CD4-positive, CD25-positive, alpha-beta regulatory T cell (primary cell): ENCODE measurements around the gene SLC25A19. TPM values are rescaled to one million over a fixed set of nuclear protein-coding genes. Genes with fewer than 3 reads are reported as not detected.

Experiments used
- ATAC-seq, 2 donors: fragments of 150-1000 bp; cut with Tn5 transposase; one replicate each; pipeline ENCODE4 v1.10.0; 2021; ENCODE audit warnings: low read depth in 2 of 2, moderate number of reproducible peaks in 2 of 2, moderate library complexity in 1 of 2
- DNase-seq, 3 donors: peaks; one replicate each; pipeline versions ENCODE4 v3.0.0 to v3.0.0-alpha.2; 2012 to 2022; ENCODE audit warnings: mixed read lengths in 1 of 3
- H3K27ac ChIP-seq: one replicate; pipeline ENCODE4 v1.7.0; 2013; ENCODE audit warnings: mild to moderate bottlenecking, low read length; ENCODE audit not compliant: insufficient read depth, poor library complexity, severe bottlenecking
- H3K27me3 ChIP-seq: one replicate; pipeline ENCODE4 v1.7.0; 2013; ENCODE audit warnings: low read length; ENCODE audit not compliant: control insufficient read depth, insufficient read depth
- H3K36me3 ChIP-seq: one replicate; pipeline ENCODE4 v1.7.0; 2013; ENCODE audit warnings: mild to moderate bottlenecking, low read length, moderate library complexity; ENCODE audit not compliant: control insufficient read depth, insufficient read depth
- H3K4me1 ChIP-seq: 2 replicates; pipeline ENCODE4 v1.7.0; 2013; ENCODE audit warnings: mild to moderate bottlenecking, low read length; ENCODE audit not compliant: insufficient read depth, control insufficient read depth, poor library complexity, severe bottlenecking
- H3K4me3 ChIP-seq: one replicate; pipeline ENCODE4 v1.7.0; 2013; ENCODE audit warnings: low read depth, mild to moderate bottlenecking, low read length, moderate library complexity
- H3K9me3 ChIP-seq, 2 experiments: 1 replicate in 1 of 2; 2 replicates in 1 of 2; pipeline ENCODE4 v1.7.0; 2013; ENCODE audit warnings: low read length in 2 of 2, mild to moderate bottlenecking in 1 of 2, moderate library complexity in 1 of 2; ENCODE audit not compliant: control insufficient read depth in 2 of 2
- H3K27ac Mint-ChIP-seq, 3 donors: one replicate each; pipeline ENCODE4 v1.8.0; 2020 to 2022; ENCODE audit warnings: mild to moderate bottlenecking in 3 of 3, mixed read lengths in 3 of 3, moderate library complexity in 2 of 3
- H3K27me3 Mint-ChIP-seq: one replicate; pipeline ENCODE4 v1.8.0; 2022; ENCODE audit warnings: mild to moderate bottlenecking, mixed read lengths
- H3K36me3 Mint-ChIP-seq: one replicate; pipeline ENCODE4 v1.8.0; 2020; ENCODE audit warnings: mixed read lengths
- H3K4me1 Mint-ChIP-seq, 4 donors: one replicate each; pipeline ENCODE4 v1.8.0; 2020 to 2022; ENCODE audit warnings: mixed read lengths in 4 of 4, mild to moderate bottlenecking in 1 of 4
- H3K4me3 Mint-ChIP-seq, 4 donors: one replicate each; pipeline ENCODE4 v1.8.0; 2020 to 2022; ENCODE audit warnings: mild to moderate bottlenecking in 4 of 4, mixed read lengths in 4 of 4, moderate library complexity in 3 of 4
- H3K9me3 Mint-ChIP-seq, 7 donors: one replicate each; pipeline ENCODE4 v1.8.0; 2020 to 2022; ENCODE audit warnings: mixed read lengths in 7 of 7, mild to moderate bottlenecking in 3 of 7, moderate library complexity in 2 of 7
- polyA plus RNA-seq, 4 donors: library from polyadenylated mRNA; unstranded; fragments of 300-500 nt; fragmentation: Illumina TruSeq; gene quantifications; one replicate each; pipeline ENCODE4 v1.2.3, GENCODE V29; 2021
- total RNA-seq: library from RNA; stranded (reverse); gene quantifications from one replicate; pipeline ENCODE4 v1.2.3, GENCODE V29; 2022

Gene SLC25A19
- total RNA-seq: 24.9 TPM
- polyA plus RNA-seq: 10 to 100 TPM; 15.1 to 21.9 (median 19.0) TPM

DNA sequence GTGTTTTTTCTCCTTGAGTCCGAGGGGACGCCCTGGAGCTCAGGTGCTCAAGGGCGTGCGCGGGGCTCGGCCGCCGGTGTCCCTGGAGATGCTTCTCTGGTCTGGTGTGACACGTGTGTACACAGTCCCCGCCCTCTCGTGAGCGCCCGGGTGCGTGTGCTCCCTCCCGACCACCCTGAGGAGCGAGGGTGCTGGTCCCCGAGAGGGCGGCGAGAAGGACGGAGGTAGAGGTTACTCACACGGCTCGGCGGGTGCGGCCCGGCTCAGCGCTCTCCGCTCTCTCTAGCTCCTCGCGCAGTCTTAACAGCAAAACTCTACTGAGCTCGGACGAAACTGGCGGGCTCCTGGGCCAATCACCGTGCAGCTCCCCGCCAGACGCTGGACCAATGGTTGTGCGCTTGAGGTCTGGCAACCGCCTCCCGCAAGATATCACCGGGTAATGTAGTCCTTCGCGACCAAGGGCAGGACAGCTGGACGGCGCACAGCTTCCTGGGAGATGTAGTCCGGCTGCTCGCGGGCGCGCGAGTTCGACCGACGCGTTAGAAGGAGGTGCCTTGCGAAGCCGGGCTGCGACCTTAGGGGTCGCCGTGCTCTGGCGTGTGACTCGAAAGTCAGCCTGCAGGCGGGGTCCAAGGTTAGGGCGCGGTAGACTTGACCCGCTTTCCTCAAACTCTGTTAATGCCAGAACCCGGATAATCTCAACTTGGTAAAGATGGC lies at the start of gene SLC25A19:
TSS of gene SLC25A19 (minus strand) at position 319 of the 717 bp plus-strand sequence. CDS start 2,669 bp downstream, outside the sequence.
- ATAC-seq (peak; percentile 92 to 96), DNase-seq (peak; percentile 96 to 100 (median 97))
- no peaks in the 10 kb centered on the region for H3K36me3 Mint-ChIP-seq
- Histone ChIP-seq H3K27ac (peak within 1 kb of the TSS; percentile 99), H3K4me1 (peaks cover 15% of the 10 kb centered on the region), H3K27me3 (no peaks in the 10 kb centered on the region), H3K9me3 (no peaks in the 10 kb centered on the region), H3K4me3 (peak within 1 kb of the TSS; percentile 89), H3K36me3 (peaks cover 14% of the 10 kb centered on the region)
- H3K27ac Mint-ChIP-seq: peak within 1 kb of the TSS; percentile 99 to 100 (median 99)
- peak within 1 kb of the TSS; percentile 95 to 100 (median 100) for H3K4me3 Mint-ChIP-seq
- H3K9me3 Mint-ChIP-seq: no peaks in the 10 kb centered on the region
- H3K27me3 Mint-ChIP-seq: no peaks in the 10 kb centered on the region
- peaks cover 4 to 21% (median 12%) of the 10 kb centered on the region in 4 donors for H3K4me1 Mint-ChIP-seq

DNA sequence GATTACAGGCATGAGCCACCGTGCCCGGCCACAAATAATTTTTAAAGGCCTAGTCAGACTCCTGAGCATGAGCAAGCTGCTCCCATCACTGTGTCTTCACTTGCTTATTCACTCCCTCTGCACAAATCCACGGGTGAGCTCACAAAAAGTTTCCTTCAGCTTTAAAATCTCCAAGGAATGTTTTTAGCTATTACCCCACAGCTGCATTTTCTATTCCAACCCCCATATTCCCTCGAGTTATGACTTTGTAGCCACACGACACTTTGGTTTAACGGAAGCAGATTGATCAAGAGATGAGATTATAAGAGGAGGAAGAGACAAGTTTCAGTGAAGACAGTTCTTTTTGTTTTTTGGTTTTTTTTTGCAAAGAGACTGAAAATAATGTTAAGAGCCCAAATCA lies 49.1 kb upstream of the SLC25A19 start:
- H3K9me3 Mint-ChIP-seq: no peaks in the 10 kb centered on the region
- ATAC-seq (peak in 1 of 2 donors; percentile 31), DNase-seq (peak in 2 of 3 donors; percentile 28 to 55)
- no peaks in the 10 kb centered on the region for H3K27me3 ChIP-seq
- H3K27ac ChIP-seq: peak overlapping the region; percentile 66
- H3K36me3 ChIP-seq: no peaks in the 10 kb centered on the region
- peak overlapping the region; percentile 47 to 93 (median 79) for H3K4me3 Mint-ChIP-seq
- H3K4me1 Mint-ChIP-seq: peaks cover 32 to 84% (median 67%) of the 10 kb centered on the region in 4 donors
- peaks cover 75% of the 10 kb centered on the region for H3K4me1 ChIP-seq
- H3K36me3 Mint-ChIP-seq: peaks cover 6% of the 10 kb centered on the region
- H3K27me3 Mint-ChIP-seq: no peaks in the 10 kb centered on the region
- H3K4me3 ChIP-seq: peak overlapping the region; percentile 78
- H3K27ac Mint-ChIP-seq: peak overlapping the region; percentile 85 to 96 (median 91)
- no peaks in the 10 kb centered on the region for H3K9me3 ChIP-seq

DNA sequence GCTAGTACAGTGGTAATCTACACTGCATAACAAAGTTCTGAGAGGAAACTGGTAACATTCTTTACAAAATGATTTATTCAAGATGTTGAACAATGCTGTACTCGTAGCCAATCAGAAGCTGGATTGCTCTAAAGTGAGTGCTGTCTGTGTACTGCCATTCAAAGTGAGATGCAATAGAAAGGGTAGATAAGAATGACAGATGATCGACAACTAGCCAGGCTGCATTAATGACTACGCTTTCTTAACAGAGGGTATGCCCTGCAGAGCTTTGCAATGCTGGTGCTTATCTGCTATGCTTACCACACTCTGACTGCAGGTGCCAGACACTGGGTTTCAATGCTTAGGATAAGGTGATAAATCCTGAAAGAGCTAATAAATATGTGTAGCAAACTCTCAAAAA lies 46.1 kb upstream of the SLC25A19 start:
- Histone ChIP-seq H3K4me3 (no peak overlapping the region), H3K36me3 (peaks cover 19% of the 10 kb centered on the region), H3K4me1 (peaks cover 46% of the 10 kb centered on the region), H3K27ac (no peak overlapping the region), H3K27me3 (no peaks in the 10 kb centered on the region), H3K9me3 (no peaks in the 10 kb centered on the region)
- peaks cover 3% of the 10 kb centered on the region for H3K36me3 Mint-ChIP-seq
- DNase-seq (no peak), ATAC-seq (no peak)
- peak overlapping the region in 1 of 4 donors; percentile 2 for H3K4me3 Mint-ChIP-seq
- no peaks in the 10 kb centered on the region for H3K27me3 Mint-ChIP-seq
- no peaks in the 10 kb centered on the region for H3K9me3 Mint-ChIP-seq
- H3K27ac Mint-ChIP-seq: peak overlapping the region; percentile 32 to 91 (median 44)
- peaks cover 37 to 82% (median 61%) of the 10 kb centered on the region in 4 donors for H3K4me1 Mint-ChIP-seq

DNA sequence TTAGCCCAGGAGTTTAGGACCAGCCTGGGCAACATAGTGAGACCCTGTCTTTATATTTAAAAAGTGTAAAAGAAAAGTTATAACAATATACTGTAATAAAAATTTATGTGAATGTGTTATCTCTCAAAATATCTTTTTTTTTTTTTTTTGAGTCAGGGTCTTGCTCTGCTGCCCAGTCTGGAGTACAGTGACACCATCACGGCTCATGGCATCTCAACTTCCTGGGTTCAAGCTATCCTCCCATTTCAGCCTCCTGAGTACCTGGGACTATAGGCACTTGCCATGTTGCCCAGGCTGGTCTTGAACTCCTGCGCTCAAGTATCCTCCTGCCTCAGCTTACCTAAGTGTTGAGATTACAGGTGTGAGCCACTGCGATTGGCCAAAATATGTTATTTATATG lies 45.5 kb upstream of the SLC25A19 start:
- H3K36me3 Mint-ChIP-seq: peaks cover 3% of the 10 kb centered on the region
- H3K4me3 ChIP-seq: no peak overlapping the region
- H3K27me3 Mint-ChIP-seq: no peaks in the 10 kb centered on the region
- no peak for DNase-seq
- H3K36me3 ChIP-seq: peaks cover 19% of the 10 kb centered on the region
- no peak overlapping the region for H3K4me3 Mint-ChIP-seq
- no peaks in the 10 kb centered on the region for H3K9me3 Mint-ChIP-seq
- peak overlapping the region in 1 of 3 donors; percentile 91 for H3K27ac Mint-ChIP-seq
- no peaks in the 10 kb centered on the region for H3K27me3 ChIP-seq
- peak overlapping the region; percentile 6 for H3K27ac ChIP-seq
- peaks cover 40% of the 10 kb centered on the region for H3K4me1 ChIP-seq
- no peak for ATAC-seq
- peaks cover 32 to 78% (median 56%) of the 10 kb centered on the region in 4 donors for H3K4me1 Mint-ChIP-seq
- no peaks in the 10 kb centered on the region for H3K9me3 ChIP-seq

DNA sequence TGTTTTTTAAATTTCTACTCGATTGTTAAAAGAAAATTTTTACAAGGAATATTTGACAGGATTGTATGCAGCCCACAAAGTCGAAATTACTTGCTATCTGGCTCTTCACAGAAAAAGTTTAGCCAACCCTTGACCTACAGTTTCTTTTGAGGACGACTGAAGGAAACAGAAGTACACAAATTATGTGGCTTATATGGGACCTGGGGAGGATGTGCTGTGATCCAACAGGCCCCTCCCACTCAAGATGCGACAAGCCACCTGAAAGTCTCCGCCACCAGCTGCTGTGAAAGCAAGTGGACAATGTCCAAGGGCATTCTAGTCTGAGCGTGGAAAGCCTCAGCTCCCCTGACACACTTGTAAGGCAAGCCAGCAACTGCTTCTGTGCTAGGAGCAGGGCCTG lies 42.4 kb upstream of the SLC25A19 start:
- peaks cover 15% of the 10 kb centered on the region for H3K4me1 ChIP-seq
- no peak overlapping the region for H3K27ac ChIP-seq
- H3K36me3 ChIP-seq: peaks cover 23% of the 10 kb centered on the region
- Mint-ChIP-seq H3K4me1 (peaks cover 22 to 65% (median 42%) of the 10 kb centered on the region in 4 donors), H3K4me3 (peak overlapping the region in 1 of 4 donors; percentile 73), H3K36me3 (peaks cover 3% of the 10 kb centered on the region), H3K27ac (no peak overlapping the region), H3K27me3 (no peaks in the 10 kb centered on the region), H3K9me3 (no peaks in the 10 kb centered on the region)
- ATAC-seq (no peak), DNase-seq (no peak)
- H3K4me3 ChIP-seq: no peak overlapping the region
- no peaks in the 10 kb centered on the region for H3K9me3 ChIP-seq
- H3K27me3 ChIP-seq: no peaks in the 10 kb centered on the region

DNA sequence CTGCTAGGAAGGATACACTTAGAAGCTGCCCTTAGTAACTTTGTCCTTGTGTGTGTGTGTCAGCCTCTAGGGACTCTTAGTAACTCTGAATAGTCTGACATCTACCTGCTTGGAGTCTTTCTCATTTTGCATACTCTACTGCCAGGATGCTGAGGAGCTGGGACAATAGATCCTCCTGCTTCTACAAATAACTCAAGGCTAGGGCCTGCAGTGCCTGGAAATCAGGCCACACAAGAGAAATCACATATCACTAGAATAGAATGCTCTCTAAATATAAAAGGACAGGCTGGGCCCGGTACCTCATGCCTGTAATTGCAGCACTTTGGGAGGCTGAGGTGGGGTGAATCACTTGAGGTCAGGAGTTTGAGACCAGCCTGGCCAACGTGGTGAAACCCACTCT lies 38.5 kb upstream of the SLC25A19 start:
- H3K4me1 Mint-ChIP-seq: peaks cover 15 to 47% (median 30%) of the 10 kb centered on the region in 4 donors
- H3K27me3 Mint-ChIP-seq: no peaks in the 10 kb centered on the region

DNA sequence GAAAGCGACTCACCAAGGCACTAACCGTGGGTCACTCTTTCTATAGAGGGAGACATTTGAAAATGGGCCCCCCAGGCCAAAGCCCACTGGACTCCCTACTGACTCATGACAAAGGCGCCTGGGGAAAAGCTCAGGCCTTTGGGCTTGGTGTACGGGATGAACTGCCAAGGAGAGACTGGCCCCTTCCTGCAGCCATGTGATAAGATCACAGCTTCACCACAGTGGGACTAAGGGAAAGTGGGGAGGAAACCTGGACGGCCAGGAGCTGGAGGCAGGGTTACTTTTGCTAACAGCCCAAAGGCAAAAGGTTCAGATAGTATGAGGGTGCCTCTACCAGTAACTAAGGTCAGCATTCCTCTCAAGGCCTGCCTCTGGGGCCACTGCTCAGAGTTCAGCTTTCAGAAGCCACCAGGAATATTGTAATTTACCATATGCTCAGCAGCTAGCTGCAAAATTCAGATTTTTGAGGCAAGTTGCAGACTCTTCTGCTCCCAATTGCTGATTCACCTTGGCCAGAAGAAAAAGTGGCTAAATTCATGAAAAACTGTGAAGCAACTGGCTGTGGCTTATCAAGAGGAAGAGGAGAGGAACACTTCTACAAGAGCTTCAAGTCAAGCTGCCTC lies 37.1 kb upstream of the SLC25A19 start:
- Mint-ChIP-seq H3K4me1 (peaks cover 5 to 34% (median 22%) of the 10 kb centered on the region in 4 donors), H3K9me3 (no peaks in the 10 kb centered on the region), H3K4me3 (no peak overlapping the region), H3K27ac (peak overlapping the region; percentile 18 to 67 (median 47)), H3K36me3 (peaks cover 5% of the 10 kb centered on the region), H3K27me3 (no peaks in the 10 kb centered on the region)
- Histone ChIP-seq H3K36me3 (peaks cover 35% of the 10 kb centered on the region), H3K9me3 (no peaks in the 10 kb centered on the region), H3K27ac (no peak overlapping the region), H3K4me1 (peaks cover 4% of the 10 kb centered on the region), H3K27me3 (no peaks in the 10 kb centered on the region), H3K4me3 (no peak overlapping the region)
- DNase-seq: no peak
- no peak for ATAC-seq

More for the DNA sequence above, 38.5 kb upstream of the SLC25A19 start:
- Mint-ChIP-seq H3K36me3 (peaks cover 9% of the 10 kb centered on the region), H3K9me3 (no peaks in the 10 kb centered on the region), H3K4me3 (no peak overlapping the region), H3K27ac (peak overlapping the region in 2 of 3 donors; percentile 25 to 82)
- Histone ChIP-seq H3K27ac (no peak overlapping the region), H3K9me3 (no peaks in the 10 kb centered on the region), H3K4me1 (peaks cover 4% of the 10 kb centered on the region), H3K36me3 (peaks cover 38% of the 10 kb centered on the region), H3K27me3 (no peaks in the 10 kb centered on the region), H3K4me3 (no peak overlapping the region)
- DNase-seq (no peak), ATAC-seq (no peak)
